Thyroid gland (tissue), 4 donors: ENCODE results near the gene DACH2.

Source experiments
- CTCF ChIP-seq, 6 experiments: fragments of 200-600 bp in 3 of 6; fragments of 450-650 bp in 3 of 6; sonication (generic) in 3 of 6; IDR thresholded peaks; one replicate each; pipeline ENCODE4 v1.5.1; 2016 to 2019; ENCODE audit warnings: antibody characterized with exemption in 6 of 6, mild to moderate bottlenecking in 2 of 6, inconsistent platforms in 1 of 6, moderate library complexity in 1 of 6
- POLR2A ChIP-seq, 2 donors: fragments of 450-650 bp; IDR thresholded peaks; one replicate each; pipeline ENCODE4 v1.6.1; 2017; ENCODE audit warnings: antibody characterized with exemption in 2 of 2, mild to moderate bottlenecking in 2 of 2, moderate library complexity in 1 of 2

GRCh38 chrX:86407371-86407770 lies 259.1 kb downstream of the DACH2 start:
- TF ChIP-seq POLR2A (IDR thresholded peaks at IDR 0.05) (no peak), CTCF (IDR thresholded peaks at IDR 0.05) (no peak)
